ENCODE data around the gene MATN3. TPM values are rescaled to one million over a fixed set of nuclear protein-coding genes. Genes with fewer than 3 reads are reported as not detected.

MATN3 gene
- total RNA-seq, 2 donors from 2014 or later, result 1.3 to 1.8 TPM

GRCh38 chr2:20044778-20045177 is 32.3 kb upstream of the MATN3 start:
- TF ChIP-seq CTCF (IDR thresholded peaks at IDR 0.05), result no peak
- Histone ChIP-seq H3K27ac (no peak overlapping the region), H3K9me3 (no peaks in the 10 kb centered on the region), H3K36me3 (peaks cover 7% of the 10 kb centered on the region), H3K4me3 (no peak overlapping the region), H3K4me1 (ENCODE audit: control insufficient read depth in 1 of 2, low read depth in 2 of 2) (peaks cover 43 to 75% of the 10 kb centered on the region in 2 donors), H3K27me3 (replicated peaks; ENCODE audit: insufficient read depth) (no peaks in the 10 kb centered on the region)
- no peak for DNase-seq (ENCODE audit: low spot score)
- ATAC-seq (ENCODE audit: insufficient number of reproducible peaks, low FRiP score, low read depth), result no peak

- Histone ChIP-seq H3K36me3 (peaks cover 22% of the 10 kb centered on the region), H3K4me1 (ENCODE audit: control insufficient read depth in 1 of 2, low read depth in 2 of 2) (peaks cover 31 to 54% of the 10 kb centered on the region in 2 donors), H3K4me3 (no peak overlapping the region), H3K27me3 (replicated peaks; ENCODE audit: insufficient read depth) (no peaks in the 10 kb centered on the region), H3K9me3 (no peaks in the 10 kb centered on the region), H3K27ac (peak overlapping the region in 1 of 2 donors; percentile 20)
- TF ChIP-seq CTCF (IDR thresholded peaks at IDR 0.05), result no peak
- DNase-seq (ENCODE audit: low spot score) (no peak), ATAC-seq (ENCODE audit: insufficient number of reproducible peaks, low FRiP score, low read depth) (no peak)
Observed at GRCh38 chr2:20042531-20042930, 30.1 kb upstream of the MATN3 start.

- ATAC-seq (ENCODE audit: insufficient number of reproducible peaks, low FRiP score, low read depth) (peak; percentile 56), DNase-seq (ENCODE audit: low spot score) (no peak)
- Histone ChIP-seq H3K27ac (no peak overlapping the region), H3K9me3 (no peaks in the 10 kb centered on the region), H3K4me3 (no peak overlapping the region), H3K36me3 (peaks cover 27% of the 10 kb centered on the region), H3K4me1 (ENCODE audit: control insufficient read depth in 1 of 2, low read depth in 2 of 2) (peaks cover 26 to 51% of the 10 kb centered on the region in 2 donors), H3K27me3 (replicated peaks; ENCODE audit: insufficient read depth) (no peaks in the 10 kb centered on the region)
- no peak for TF ChIP-seq CTCF (IDR thresholded peaks at IDR 0.05)
Observed at GRCh38 chr2:20040489-20041172, 28.2 kb upstream of the MATN3 start.

- no peak for TF ChIP-seq CTCF (IDR thresholded peaks at IDR 0.05)
- Histone ChIP-seq H3K36me3 (peaks cover 50% of the 10 kb centered on the region), H3K27me3 (replicated peaks; ENCODE audit: insufficient read depth) (no peaks in the 10 kb centered on the region), H3K27ac (no peak overlapping the region), H3K4me3 (no peak overlapping the region), H3K4me1 (ENCODE audit: control insufficient read depth in 1 of 2, low read depth in 2 of 2) (peaks cover 5 to 30% of the 10 kb centered on the region in 2 donors), H3K9me3 (no peaks in the 10 kb centered on the region)
- DNase-seq (ENCODE audit: low spot score) (no peak), ATAC-seq (ENCODE audit: insufficient number of reproducible peaks, low FRiP score, low read depth) (no peak)
Observed at GRCh38 chr2:20037660-20038059, 25.2 kb upstream of the MATN3 start.

- no peak for TF ChIP-seq CTCF (IDR thresholded peaks at IDR 0.05)
- H3K36me3 ChIP-seq, result peaks cover 59% of the 10 kb centered on the region
- DNase-seq (ENCODE audit: low spot score), result no peak
- H3K4me3 ChIP-seq, result no peak overlapping the region
- H3K27me3 ChIP-seq (replicated peaks; ENCODE audit: insufficient read depth), result no peaks in the 10 kb centered on the region
- H3K9me3 ChIP-seq, result no peaks in the 10 kb centered on the region
- ATAC-seq (ENCODE audit: insufficient number of reproducible peaks, low FRiP score, low read depth), result no peak
- peaks cover 0 to 14% of the 10 kb centered on the region in 2 donors for H3K4me1 ChIP-seq (ENCODE audit: control insufficient read depth in 1 of 2, low read depth in 2 of 2)
- no peak overlapping the region for H3K27ac ChIP-seq
Observed at GRCh38 chr2:20035955-20036666, 23.6 kb upstream of the MATN3 start.
